Endothelial cell of umbilical vein (primary cell): Measurements from ENCODE around the gene FAM78A. TPM values are rescaled to one million over a fixed set of nuclear protein-coding genes. Genes with fewer than 3 reads are reported as not detected.

Source experiments
- BruUV-seq: library from RNA; stranded (reverse); fragments of 400-500 nt; replicated peaks from 2 replicates; lab custom pipeline; 2021; lab: Mats Ljungman, UMichigan
- CTCF ChIA-PET: fragments of 300-600, 350-600 bp; sonication (Branson Sonifier 250); formaldehyde crosslinking; loops from one replicate; lab custom pipeline; 2021; ENCODE audit warnings: antibody characterized with exemption, inconsistent platforms; lab: Charles Lee
- POLR2A ChIA-PET: fragments of 300-600, 350-600 bp; sonication (Branson Sonifier 250); formaldehyde crosslinking; loops from one replicate; lab custom pipeline; 2021; ENCODE audit warnings: antibody characterized with exemption, inconsistent platforms; lab: Charles Lee
- DNase-seq: peaks from one replicate; pipeline ENCODE4 v3.0.0-alpha.2; 2011; ENCODE audit warnings: low read depth, low spot score
- FAIRE-seq: peaks from 2 replicates; lab custom pipeline; 2011; peaks lifted over from hg19 to GRCh38; lab: Jason Lieb, UNC
- H2AFZ ChIP-seq: 2 replicates; pipeline ENCODE4 v1.6.0; 2012; ENCODE audit warnings: low read depth, low read length, control low read depth, inconsistent platforms
- H3K27ac ChIP-seq: 2 replicates; pipeline ENCODE4 v1.5.1; 2011; ENCODE audit warnings: low read depth, mild to moderate bottlenecking, control low read depth, low read length, moderate library complexity; ENCODE audit not compliant: insufficient read depth
- H3K27me3 ChIP-seq, 2 experiments: 2 replicates each; pipeline versions ENCODE4 v1.6.0 to v1.6.1; 2011; ENCODE audit warnings: low read length in 2 of 2, mixed read lengths in 1 of 2; ENCODE audit not compliant: control insufficient read depth in 2 of 2, insufficient read depth in 2 of 2
- H3K36me3 ChIP-seq, 2 experiments: 2 replicates in 1 of 2; 3 replicates in 1 of 2; pipeline ENCODE4 v1.5.1; 2011; ENCODE audit warnings: low read length in 2 of 2, mild to moderate bottlenecking in 1 of 2, moderate library complexity in 1 of 2; ENCODE audit not compliant: control insufficient read depth in 2 of 2, insufficient read depth in 2 of 2; ENCODE audit errors: extremely low read depth in 1 of 2
- H3K4me1 ChIP-seq: 3 replicates; pipeline ENCODE4 v1.5.1; 2011; ENCODE audit warnings: mild to moderate bottlenecking, low read length; ENCODE audit not compliant: control insufficient read depth, insufficient read depth; ENCODE audit errors: extremely low read depth
- H3K4me2 ChIP-seq: 2 replicates; pipeline ENCODE4 v1.6.1; 2011; ENCODE audit warnings: low read length, control low read depth, mixed read lengths; ENCODE audit not compliant: insufficient read depth
- H3K4me3 ChIP-seq, 3 experiments: fragments of 200-600 bp in 1 of 3; sonication (generic), shearing (Covaris generic) in 1 of 3; replicated peaks in 1 of 3; 2 replicates each; pipeline ENCODE4 v1.5.1; 2011 to 2016; ENCODE audit warnings: control low read depth in 3 of 3, low read length in 3 of 3, mild to moderate bottlenecking in 2 of 3, inconsistent platforms in 1 of 3, low read depth in 1 of 3, moderate library complexity in 1 of 3; ENCODE audit not compliant: insufficient read depth in 1 of 3
- H3K79me2 ChIP-seq: 2 replicates; pipeline ENCODE4 v1.6.0; 2012; ENCODE audit warnings: low read length, inconsistent platforms; ENCODE audit not compliant: control insufficient read depth, insufficient read depth
- H3K9ac ChIP-seq: replicated peaks from 2 replicates; pipeline ENCODE3; 2011; ENCODE audit warnings: low read length, control low read depth; ENCODE audit not compliant: insufficient read depth; ENCODE audit errors: extremely low read depth
- H3K9me1 ChIP-seq: replicated peaks from 3 replicates; pipeline ENCODE4 v1.6.0; 2011; ENCODE audit warnings: mild to moderate bottlenecking, low read length; ENCODE audit not compliant: control insufficient read depth, insufficient read depth; ENCODE audit errors: extremely low read depth
- H3K9me3 ChIP-seq: replicated peaks from 2 replicates; pipeline ENCODE4 v1.5.1; 2012; ENCODE audit warnings: low read length, inconsistent platforms; ENCODE audit not compliant: control insufficient read depth, insufficient read depth
- H4K20me1 ChIP-seq: replicated peaks from 2 replicates; pipeline ENCODE3; 2011; ENCODE audit warnings: mild to moderate bottlenecking, low read length; ENCODE audit not compliant: control insufficient read depth, insufficient read depth; ENCODE audit errors: extremely low read depth
- CTCF ChIP-seq, 2 donors: IDR thresholded peaks; 1 replicate in 1 of 2; 2 replicates in 1 of 2; pipeline ENCODE4 v1.5.1; 2011; ENCODE audit warnings: low read length in 2 of 2, mild to moderate bottlenecking in 2 of 2, moderate library complexity in 2 of 2, control low read depth in 1 of 2, inconsistent platforms in 1 of 2, low read depth in 1 of 2; ENCODE audit not compliant: insufficient read depth in 1 of 2; ENCODE audit errors: extremely low read depth in 1 of 2
- EZH2 ChIP-seq: IDR thresholded peaks from 2 replicates; pipeline ENCODE4 v1.6.1; 2012; ENCODE audit warnings: borderline replicate concordance, low read depth, mild to moderate bottlenecking, moderate library complexity, low read length, inconsistent platforms; ENCODE audit not compliant: severe bottlenecking
- JUN ChIP-seq: IDR thresholded peaks from 2 replicates; pipeline ENCODE4 v1.6.1; 2011; ENCODE audit warnings: borderline replicate concordance, low read depth; ENCODE audit not compliant: insufficient read length, insufficient read depth
- MAX ChIP-seq: IDR thresholded peaks from 2 replicates; pipeline ENCODE4 v1.6.1; 2011; ENCODE audit not compliant: insufficient read depth, insufficient read length
- dilution Hi-C: fragments of 300-500 bp; cut with MboI; formaldehyde crosslinking; loops from one replicate; pipeline ENCODE4 v1.15.0; 2019; ENCODE audit warnings: low sequenced_read_pairs; ENCODE audit not compliant: extremely low pct_ligation_motif_present
- intact Hi-C: fragments of 100-400 bp; cut with micrococcal nuclease; formaldehyde crosslinking; loops from one replicate; pipeline ENCODE4 v1.10.0; 2022
- polyA plus RNA-seq, 4 experiments: library from polyadenylated mRNA; depleted of rRNA in 3 of 4; stranded (reverse) in 3 of 4; unstranded in 1 of 4; fragments of >200 nt; gene quantifications; 2 replicates each; pipeline versions ENCODE4 v1.2.1 to v1.2.3, GENCODE V29; 2011 to 2012; ENCODE audit warnings: missing spikeins in 1 of 4
- total RNA-seq: library from RNA; stranded (reverse); gene quantifications from 2 replicates; pipeline ENCODE4 v1.2.3, GENCODE V29; 2021

Gene FAM78A
- total and polyA plus RNA-seq, 2 donors (not counting 3 experiments of a cell fraction or from before 2014, with no cell fraction given) = 34.0 to 37.4 TPM

DNA sequence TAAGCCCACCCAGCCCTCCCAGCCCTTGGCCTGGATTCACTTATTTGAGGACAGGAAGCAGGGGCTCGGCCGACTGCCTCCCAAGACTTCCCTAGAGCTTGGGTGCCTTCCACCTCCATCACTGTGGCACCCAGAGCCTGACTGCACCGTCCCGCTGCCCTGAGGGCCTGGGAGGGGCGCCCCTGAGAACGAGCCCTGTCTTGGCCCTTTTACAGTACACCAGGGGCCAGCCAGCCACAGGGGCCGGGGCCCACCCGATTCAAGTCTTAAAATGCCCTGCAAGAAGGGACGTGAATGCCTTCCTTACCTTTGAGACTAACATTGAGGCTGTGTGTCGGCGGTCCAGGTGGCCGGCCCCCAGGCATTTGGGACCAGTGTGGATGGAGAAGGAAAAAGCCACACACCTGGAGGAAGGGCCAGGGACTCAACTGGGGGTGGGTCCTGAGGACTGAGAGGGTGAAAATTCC, 16.8 kb downstream of the FAM78A start:
- DNase-seq (no peak), FAIRE-seq (no peak)
- intact Hi-C loops = loop anchor here (5.0 kb wide), 1 partner anchor 42 kb away; no protein-coding TSS in a partner anchor
- CTCF ChIA-PET = interaction anchor here (1.5 kb wide), 1 partner anchor 15 kb away, joined by 4 read pairs; no protein-coding TSS in a partner anchor
- H2AFZ ChIP-seq = no peak overlapping the region
- H3K4me1 ChIP-seq = peaks cover 7% of the 10 kb centered on the region
- H4K20me1 ChIP-seq = no peaks in the 10 kb centered on the region
- no peak overlapping the region for H3K4me2 ChIP-seq
- dilution Hi-C loops = no loop called here
- H3K27me3 ChIP-seq = no peaks in the 10 kb centered on the region
- H3K9me1 ChIP-seq = no peaks in the 10 kb centered on the region
- no peak overlapping the region for H3K27ac ChIP-seq
- POLR2A ChIA-PET = no interaction called here
- peaks cover 0 to 39% of the 10 kb centered on the region in 2 experiments for H3K36me3 ChIP-seq
- BruUV-seq = no TSS peak
- H3K79me2 ChIP-seq = no peaks in the 10 kb centered on the region
- H3K4me3 ChIP-seq = no peak overlapping the region
- TF ChIP-seq EZH2 (no peak), JUN (no peak), CTCF (IDR thresholded peaks at IDR 0.05; ENCODE audit: extremely low read depth in 1 of 2, insufficient read depth in 1 of 2, low read depth in 1 of 2, low read length in 2 of 2) (no peak), MAX (no peak)
- H3K9ac ChIP-seq = no peak overlapping the region
- no peaks in the 10 kb centered on the region for H3K9me3 ChIP-seq
